ENCODE results near the gene LIPJ.

The LIPJ gene

DNA sequence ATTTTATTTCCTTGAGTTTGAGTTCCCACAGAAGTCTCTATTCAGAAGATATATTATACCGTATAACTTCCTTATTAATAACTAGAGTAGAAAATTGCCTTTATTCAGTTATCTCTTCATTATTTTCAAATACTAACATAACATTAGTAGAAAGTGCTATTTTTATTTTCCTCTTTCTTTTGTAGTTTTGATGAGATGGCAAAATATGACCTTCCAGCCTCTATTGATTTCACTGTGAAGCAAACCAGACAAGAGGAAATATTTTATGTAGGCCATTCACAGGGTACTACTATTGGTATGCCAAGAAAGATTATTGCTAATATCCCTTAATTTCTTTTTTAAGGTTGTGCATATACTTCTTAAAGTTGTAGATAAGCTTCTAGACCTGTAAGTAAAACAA is 7.9 kb downstream of the LIPJ start:
- no peak for DNase-seq (ENCODE audit: low read depth in 3 of 3)

- no peak for DNase-seq (ENCODE audit: low read depth in 3 of 3)
Measured at GRCh38 chr10:88598055-88598454, 11.5 kb downstream of the LIPJ start.

DNA sequence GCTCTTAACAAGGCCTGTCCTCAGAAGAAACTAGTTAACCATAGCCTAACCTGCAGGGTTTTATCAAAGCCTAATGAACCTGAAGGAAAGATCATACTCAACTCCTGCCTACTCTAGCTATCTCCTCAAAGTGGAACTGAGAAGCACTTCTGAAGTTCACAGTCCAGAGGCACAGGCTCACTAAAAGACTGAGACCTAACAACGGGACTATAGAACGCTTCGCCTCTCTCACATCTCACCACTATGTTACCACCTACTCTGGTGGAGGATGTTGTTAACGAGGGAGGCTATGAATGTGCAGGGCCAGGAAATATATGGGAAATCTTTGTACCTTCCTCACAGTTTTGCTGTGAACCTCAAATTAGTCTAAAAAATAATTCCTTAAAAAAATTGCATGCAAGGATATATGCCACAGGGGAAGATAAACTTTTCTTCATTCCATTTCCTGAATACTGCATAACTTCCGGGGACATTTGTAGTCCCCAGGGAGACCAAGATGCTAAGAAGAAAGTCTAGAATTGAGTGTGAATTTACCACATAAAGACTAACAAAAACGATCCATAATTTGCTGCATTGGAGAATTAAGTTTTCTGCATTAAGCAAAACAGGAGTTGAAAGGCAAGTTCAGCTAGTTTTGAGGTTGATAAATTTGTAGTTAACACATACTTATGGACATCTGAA is 21.6 kb downstream of the LIPJ start:
- no peak for DNase-seq (ENCODE audit: low read depth in 3 of 3)

GRCh38 chr10:88608780-88609179 is 22.2 kb downstream of the LIPJ start:
- DNase-seq (ENCODE audit: low read depth in 3 of 3): no peak

- no peak for DNase-seq (ENCODE audit: low read depth in 3 of 3)
Measured at GRCh38 chr10:88616250-88616977, 29.9 kb downstream of the LIPJ start.

DNA sequence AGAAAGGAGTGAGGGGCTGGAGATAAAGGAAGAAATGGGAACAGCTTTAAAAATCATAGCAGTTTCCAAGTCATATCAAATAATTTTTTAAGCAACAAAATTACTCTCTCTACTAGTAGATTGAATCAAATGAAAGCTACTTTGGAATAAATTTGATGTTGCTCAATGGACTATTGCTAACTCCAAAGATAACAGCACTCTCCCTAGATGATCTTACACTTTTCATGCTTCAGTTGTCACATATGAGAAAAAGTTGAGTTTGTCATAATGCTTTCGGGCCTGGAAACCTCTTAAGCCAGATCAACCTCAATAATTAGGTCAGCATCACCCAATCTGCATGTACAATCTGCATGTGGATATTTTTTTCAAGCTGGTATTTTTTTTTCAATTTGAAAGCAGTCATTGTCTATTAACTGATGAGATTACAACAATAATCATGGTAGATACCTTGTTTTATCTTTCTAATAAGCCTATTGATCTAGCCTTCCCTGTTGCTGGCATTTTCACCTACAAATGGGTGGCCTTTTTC is 31.3 kb downstream of the LIPJ start:
- DNase-seq (ENCODE audit: low read depth in 3 of 3): no peak

DNA sequence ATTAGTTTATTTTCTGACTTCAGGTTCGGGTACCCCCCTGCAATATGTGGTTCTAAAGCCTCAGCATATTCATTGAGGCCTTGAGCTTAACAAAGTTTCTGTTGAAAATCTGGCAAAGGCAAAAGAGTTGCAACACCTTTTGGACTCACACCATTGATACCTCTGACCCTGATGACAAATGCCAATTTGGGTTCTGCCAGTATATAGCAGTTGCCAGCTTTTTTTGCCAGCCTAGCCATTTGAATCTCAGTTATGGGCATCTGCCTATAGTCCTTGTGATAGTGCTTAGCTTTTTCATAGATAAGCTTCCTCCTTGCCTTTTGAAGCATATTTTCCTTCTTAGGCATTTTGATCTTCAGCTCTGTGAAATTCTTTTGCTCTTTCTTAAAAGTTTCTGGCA is 31.9 kb downstream of the LIPJ start:
- no peak for DNase-seq (ENCODE audit: low read depth in 3 of 3)

GRCh38 chr10:88620441-88620840 is 33.9 kb downstream of the LIPJ start:
- DNase-seq (ENCODE audit: low read depth in 3 of 3): no peak

DNA sequence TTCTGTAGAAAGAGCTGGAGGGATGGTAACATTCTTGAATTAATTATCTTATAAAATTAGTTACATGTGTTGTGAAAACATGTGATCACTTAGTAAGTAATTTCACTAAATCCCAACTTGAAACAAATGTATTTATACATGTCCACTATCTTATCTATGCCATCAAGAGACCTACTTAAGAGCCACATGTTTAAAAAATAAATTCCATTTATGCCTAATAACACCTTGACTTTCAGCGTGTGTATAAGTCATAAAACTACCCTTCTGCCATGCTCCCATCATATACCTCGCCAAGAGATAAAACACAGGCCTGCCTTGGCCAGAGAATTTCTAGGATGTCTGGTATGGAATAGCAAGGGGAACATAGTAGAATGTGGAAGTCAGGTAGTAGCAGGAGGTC is 37.3 kb downstream of the LIPJ start:
- no peak for DNase-seq (ENCODE audit: low read depth in 3 of 3)

GRCh38 chr10:88624840-88625239 is 38.3 kb downstream of the LIPJ start:
- no peak for DNase-seq (ENCODE audit: low read depth in 3 of 3)

DNA sequence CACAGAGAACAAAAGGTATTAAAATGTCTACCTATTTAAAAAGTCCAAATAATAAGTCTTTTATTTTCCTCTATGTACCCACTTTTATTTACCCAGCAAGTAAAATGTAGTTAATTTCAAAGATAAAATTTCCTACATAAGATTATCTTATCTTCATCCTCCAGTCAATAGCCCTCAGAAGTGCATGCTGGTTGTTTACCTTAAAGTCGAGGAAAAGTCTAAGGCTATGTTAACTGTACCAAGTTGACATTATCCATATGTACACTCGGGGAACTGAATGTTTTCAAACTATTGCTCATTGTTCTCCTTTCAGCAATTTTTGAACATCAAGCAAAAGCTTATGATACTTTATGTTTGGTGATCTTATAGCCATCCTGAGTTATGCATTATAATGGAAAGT is 53.6 kb downstream of the LIPJ start:
- DNase-seq (ENCODE audit: low read depth in 3 of 3): no peak

GRCh38 chr10:88642209-88642608 is 55.6 kb downstream of the LIPJ start:
- no peak for DNase-seq (ENCODE audit: low read depth in 3 of 3)

DNA sequence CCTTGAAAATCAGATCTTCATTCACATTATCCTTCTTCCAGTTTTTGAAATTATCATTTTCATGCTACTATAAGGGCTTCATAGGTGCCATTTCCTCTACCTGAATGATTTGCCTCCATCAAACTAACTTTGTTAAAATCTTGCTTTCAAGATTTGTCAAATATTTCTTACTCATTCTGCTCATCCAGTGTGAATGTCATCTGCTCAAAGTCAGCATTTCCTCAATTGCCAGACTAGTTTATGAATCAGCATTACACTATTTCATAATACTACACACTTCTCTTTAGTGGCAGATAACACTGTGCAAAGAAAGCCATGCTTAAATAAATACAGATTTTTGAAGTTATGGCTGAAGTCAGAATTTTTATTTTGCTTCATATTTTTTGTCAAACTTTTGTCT is 56.4 kb downstream of the LIPJ start:
- DNase-seq (ENCODE audit: low read depth in 3 of 3): no peak

- no peak for DNase-seq (ENCODE audit: low read depth in 3 of 3)
Measured at GRCh38 chr10:88647061-88647615, 60.6 kb downstream of the LIPJ start.

DNA sequence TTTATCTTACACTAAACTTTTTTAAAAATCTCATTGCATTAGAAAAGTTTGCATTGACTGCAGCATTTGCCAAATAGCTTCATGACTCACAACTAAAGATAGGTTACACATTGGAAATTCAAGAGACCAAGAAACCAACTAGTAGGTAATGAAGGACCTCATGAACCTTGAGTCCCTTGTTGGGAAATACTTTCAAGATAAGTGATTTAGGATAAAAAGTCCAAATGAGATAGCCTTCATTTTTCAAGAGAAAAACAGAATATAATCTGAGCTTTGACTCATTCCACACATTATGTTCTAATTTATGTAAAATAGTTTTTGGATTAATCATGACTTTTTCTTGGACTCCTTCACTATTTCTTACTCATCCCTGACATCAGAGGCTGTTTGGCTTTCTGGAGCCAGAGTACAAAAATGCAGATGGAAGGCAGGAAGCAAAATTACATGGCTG is 64.6 kb downstream of the LIPJ start:
- DNase-seq (ENCODE audit: low read depth in 3 of 3): no peak

DNA sequence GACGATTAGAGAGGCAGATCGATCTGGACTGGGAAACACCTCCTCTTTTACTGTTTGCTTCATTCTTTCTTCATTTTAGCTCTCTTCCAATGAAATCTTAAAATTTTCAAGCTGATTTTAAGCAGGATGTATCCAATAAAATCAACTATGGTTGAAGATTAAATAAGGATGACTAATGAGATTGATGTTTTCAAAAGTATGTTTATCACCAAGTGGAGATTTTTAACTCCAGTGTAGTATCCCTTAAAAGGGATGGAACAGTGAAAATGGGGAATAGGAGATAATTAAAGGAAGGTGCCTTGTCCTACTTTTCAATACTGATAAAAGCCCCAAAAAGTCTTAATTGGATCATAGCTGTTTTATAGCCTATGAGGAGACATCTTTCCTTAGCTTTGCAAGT is 66.1 kb downstream of the LIPJ start:
- no peak for DNase-seq (ENCODE audit: low read depth in 3 of 3)
